DND-41 (cell line): ENCODE results near the gene APOO.

Experiments
- ATAC-seq: fragments of 200-7000 bp; cut with Tn5 transposase; 3 replicates; pipeline ENCODE4 v1.9.1; 2021; ENCODE audit warnings: low read depth; ENCODE audit not compliant: insufficient read depth
- DNase-seq: peaks from one replicate; pipeline ENCODE4 v3.0.0-alpha.2; 2020
- H2AFZ ChIP-seq: 2 replicates; pipeline ENCODE4 v1.6.0; 2012; ENCODE audit warnings: low read depth, low read length
- H3K27ac ChIP-seq: 2 replicates; pipeline ENCODE4 v1.5.1; 2012; ENCODE audit warnings: low read length, inconsistent platforms
- H3K27me3 ChIP-seq: fragments of 200-600 bp; sonication (generic); 2 replicates; pipeline ENCODE4 v1.6.0; 2012; ENCODE audit warnings: low read length, mild to moderate bottlenecking, inconsistent platforms; ENCODE audit not compliant: insufficient read depth, poor library complexity
- H3K36me3 ChIP-seq: 2 replicates; pipeline ENCODE4 v1.5.1; 2012; ENCODE audit warnings: low read length, inconsistent platforms; ENCODE audit not compliant: insufficient read depth
- H3K4me1 ChIP-seq: 2 replicates; pipeline ENCODE4 v1.5.1; 2012; ENCODE audit warnings: mild to moderate bottlenecking, low read length; ENCODE audit not compliant: insufficient read depth
- H3K4me2 ChIP-seq: 2 replicates; pipeline ENCODE4 v1.6.0; 2012; ENCODE audit warnings: mild to moderate bottlenecking, moderate library complexity, low read length, inconsistent platforms; ENCODE audit not compliant: insufficient read depth
- H3K4me3 ChIP-seq, 2 experiments: fragments of 200-600 bp in 1 of 2; shearing (Covaris generic) in 1 of 2; 2 replicates each; pipeline ENCODE4 v1.5.1; 2012 to 2016; ENCODE audit warnings: inconsistent platforms in 2 of 2, low read length in 2 of 2, mild to moderate bottlenecking in 2 of 2, low read depth in 1 of 2, moderate library complexity in 1 of 2
- H3K79me2 ChIP-seq: 2 replicates; pipeline ENCODE4 v1.6.0; 2012; ENCODE audit warnings: low read length, inconsistent platforms; ENCODE audit not compliant: insufficient read depth
- H3K9ac ChIP-seq: 2 replicates; pipeline ENCODE4 v1.6.0; 2012; ENCODE audit warnings: low read depth, mild to moderate bottlenecking, inconsistent platforms, low read length, moderate library complexity
- H3K9me3 ChIP-seq: 2 replicates; pipeline ENCODE4 v1.5.1; 2012; ENCODE audit warnings: low read length, moderate library complexity, mild to moderate bottlenecking, inconsistent platforms; ENCODE audit not compliant: insufficient read depth, severe bottlenecking
- H4K20me1 ChIP-seq: 2 replicates; pipeline ENCODE4 v1.6.0; 2012; ENCODE audit warnings: low read length; ENCODE audit not compliant: insufficient read depth
- EZH2 ChIP-seq: IDR thresholded peaks from 3 replicates; pipeline ENCODE4 v1.6.1; 2012; ENCODE audit warnings: borderline replicate concordance, low read depth, mild to moderate bottlenecking, moderate library complexity, low read length, inconsistent platforms; ENCODE audit not compliant: severe bottlenecking
- TF ChIP-seq, protein P1 (sequence below): IDR thresholded peaks from 2 replicates; pipeline ENCODE4 v1.5.1; 2012; ENCODE audit warnings: borderline replicate concordance, low read length, moderate library complexity, mild to moderate bottlenecking; ENCODE audit not compliant: poor library complexity, severe bottlenecking; ENCODE audit errors: extremely low read depth

The APOO gene

GRCh38 chrX:23788946-23789345, 118.8 kb downstream of the APOO start:
- H2AFZ ChIP-seq: no peak overlapping the region
- peaks cover 10% of the 10 kb centered on the region for H3K36me3 ChIP-seq
- no peak overlapping the region for H3K4me2 ChIP-seq
- H3K4me1 ChIP-seq: peaks cover 13% of the 10 kb centered on the region
- H3K27me3 ChIP-seq: no peaks in the 10 kb centered on the region
- no peaks in the 10 kb centered on the region for H3K9me3 ChIP-seq
- no peak for DNase-seq
- no peak overlapping the region for H3K27ac ChIP-seq
- peaks cover 3% of the 10 kb centered on the region for H3K79me2 ChIP-seq
- no peaks in the 10 kb centered on the region for H4K20me1 ChIP-seq
- TF ChIP-seq, protein P1, sequence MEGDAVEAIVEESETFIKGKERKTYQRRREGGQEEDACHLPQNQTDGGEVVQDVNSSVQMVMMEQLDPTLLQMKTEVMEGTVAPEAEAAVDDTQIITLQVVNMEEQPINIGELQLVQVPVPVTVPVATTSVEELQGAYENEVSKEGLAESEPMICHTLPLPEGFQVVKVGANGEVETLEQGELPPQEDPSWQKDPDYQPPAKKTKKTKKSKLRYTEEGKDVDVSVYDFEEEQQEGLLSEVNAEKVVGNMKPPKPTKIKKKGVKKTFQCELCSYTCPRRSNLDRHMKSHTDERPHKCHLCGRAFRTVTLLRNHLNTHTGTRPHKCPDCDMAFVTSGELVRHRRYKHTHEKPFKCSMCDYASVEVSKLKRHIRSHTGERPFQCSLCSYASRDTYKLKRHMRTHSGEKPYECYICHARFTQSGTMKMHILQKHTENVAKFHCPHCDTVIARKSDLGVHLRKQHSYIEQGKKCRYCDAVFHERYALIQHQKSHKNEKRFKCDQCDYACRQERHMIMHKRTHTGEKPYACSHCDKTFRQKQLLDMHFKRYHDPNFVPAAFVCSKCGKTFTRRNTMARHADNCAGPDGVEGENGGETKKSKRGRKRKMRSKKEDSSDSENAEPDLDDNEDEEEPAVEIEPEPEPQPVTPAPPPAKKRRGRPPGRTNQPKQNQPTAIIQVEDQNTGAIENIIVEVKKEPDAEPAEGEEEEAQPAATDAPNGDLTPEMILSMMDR: no peak
- TF ChIP-seq EZH2: no peak
- no peak overlapping the region for H3K4me3 ChIP-seq
- no peak overlapping the region for H3K9ac ChIP-seq
- ATAC-seq: no peak

DNA sequence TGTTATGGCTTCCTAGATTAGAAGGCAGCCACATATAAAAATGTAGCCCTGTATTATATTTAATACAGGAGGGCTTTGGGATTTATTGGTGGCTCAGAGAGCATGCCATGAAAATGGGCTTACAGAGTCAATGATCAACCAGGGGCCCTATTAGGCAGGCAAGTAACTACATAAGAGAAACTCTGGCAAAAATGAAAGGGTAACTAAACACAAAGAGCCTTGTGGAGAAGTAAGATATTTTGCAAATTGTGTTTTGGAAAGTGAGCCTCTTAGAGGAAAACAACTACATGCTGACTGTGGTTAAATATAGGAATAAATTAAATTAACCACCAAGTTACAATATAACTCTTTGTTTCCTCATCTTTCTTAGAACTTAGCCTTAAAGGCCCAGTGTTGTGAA, 119.2 kb downstream of the APOO start:
- Histone ChIP-seq H3K9me3 (no peaks in the 10 kb centered on the region), H3K4me1 (peaks cover 16% of the 10 kb centered on the region), H3K27ac (no peak overlapping the region), H3K4me3 (no peak overlapping the region), H2AFZ (no peak overlapping the region), H4K20me1 (no peaks in the 10 kb centered on the region), H3K27me3 (no peaks in the 10 kb centered on the region), H3K36me3 (peaks cover 10% of the 10 kb centered on the region), H3K4me2 (no peak overlapping the region), H3K9ac (no peak overlapping the region), H3K79me2 (peaks cover 8% of the 10 kb centered on the region)
- no peak for DNase-seq
- no peak for ATAC-seq
- no peak for TF ChIP-seq EZH2
- TF ChIP-seq, protein P1: no peak

DNA sequence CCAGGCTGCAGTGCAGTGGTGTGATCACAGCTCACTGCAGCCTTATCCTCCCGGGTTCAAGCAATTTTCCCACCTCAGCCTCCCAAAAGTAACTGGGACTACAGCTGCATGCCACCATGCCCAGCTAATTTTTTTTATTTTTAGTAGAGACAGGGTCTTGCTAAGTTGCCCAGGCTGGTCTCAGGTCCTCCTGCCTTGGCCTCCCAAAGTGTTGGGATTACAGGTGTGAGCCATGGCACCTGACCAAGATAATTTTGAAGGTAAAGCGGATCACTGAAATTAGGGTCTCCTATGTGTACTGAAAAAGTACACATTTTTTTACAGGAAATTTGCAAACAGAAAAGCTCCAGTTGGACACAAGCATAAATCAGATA, 120.0 kb downstream of the APOO start:
- peaks cover 10% of the 10 kb centered on the region for H3K36me3 ChIP-seq
- ATAC-seq (no peak), DNase-seq (no peak)
- H2AFZ ChIP-seq: no peak overlapping the region
- no peak for TF ChIP-seq EZH2
- peaks cover 10% of the 10 kb centered on the region for H3K79me2 ChIP-seq
- H3K4me1 ChIP-seq: peaks cover 17% of the 10 kb centered on the region
- H3K9me3 ChIP-seq: no peaks in the 10 kb centered on the region
- H4K20me1 ChIP-seq: no peaks in the 10 kb centered on the region
- H3K4me2 ChIP-seq: no peak overlapping the region
- H3K4me3 ChIP-seq: no peak overlapping the region
- no peaks in the 10 kb centered on the region for H3K27me3 ChIP-seq
- H3K9ac ChIP-seq: no peak overlapping the region
- no peak overlapping the region for H3K27ac ChIP-seq

DNA sequence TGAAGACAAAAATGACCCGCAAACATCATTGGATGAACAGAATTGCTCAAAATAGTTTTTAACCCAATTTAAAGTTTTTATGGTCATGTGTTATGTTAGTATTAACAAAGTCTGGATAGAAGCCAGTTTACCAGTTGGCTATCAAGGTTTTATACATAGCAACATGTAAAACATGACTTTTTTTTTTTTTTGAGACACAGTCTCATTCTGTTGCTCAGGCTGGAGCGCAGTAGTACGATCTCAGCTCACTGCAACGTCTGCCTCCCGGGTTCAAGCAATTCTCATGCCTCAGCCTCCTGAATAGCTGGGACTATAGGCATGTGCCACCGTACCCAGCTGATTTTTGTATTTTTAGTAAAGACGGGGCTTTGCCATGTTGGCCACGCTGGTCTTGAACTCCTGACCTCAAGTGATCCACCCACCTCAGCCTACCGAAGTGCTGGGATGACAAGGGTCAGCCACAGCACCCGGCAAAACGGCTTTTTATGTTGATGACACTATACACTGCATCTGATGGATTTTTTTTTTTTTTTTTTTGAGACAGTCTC, 121.4 kb downstream of the APOO start:
- no peak for TF ChIP-seq EZH2
- TF ChIP-seq, protein P1: no peak
- H2AFZ ChIP-seq: no peak overlapping the region
- H3K36me3 ChIP-seq: peaks cover 10% of the 10 kb centered on the region
- ATAC-seq (no peak), DNase-seq (no peak)
- no peaks in the 10 kb centered on the region for H3K9me3 ChIP-seq
- H3K27ac ChIP-seq: no peak overlapping the region
- H3K79me2 ChIP-seq: peaks cover 10% of the 10 kb centered on the region
- peaks cover 29% of the 10 kb centered on the region for H3K4me1 ChIP-seq
- no peak overlapping the region for H3K9ac ChIP-seq
- H4K20me1 ChIP-seq: no peaks in the 10 kb centered on the region
- H3K27me3 ChIP-seq: no peaks in the 10 kb centered on the region
- H3K4me3 ChIP-seq: no peak overlapping the region
- no peak overlapping the region for H3K4me2 ChIP-seq
